HepG2 (cell line): ENCODE measurements around the gene ATG4B. TPM values are rescaled to one million over a fixed set of nuclear protein-coding genes. Genes with fewer than 3 reads are reported as not detected.

ENCODE experiments used
- ARNTL ChIP-seq: sonication (generic); formaldehyde crosslinking; IDR thresholded peaks from 2 replicates; pipeline ENCODE4 v1.4.0; 2020; ENCODE audit warnings: mild to moderate bottlenecking, missing genetic modification reagents
- CSRNP1 ChIP-seq: sonication (generic); formaldehyde crosslinking; IDR thresholded peaks from 2 replicates; pipeline ENCODE4 v1.8.1; 2023; ENCODE audit warnings: mild to moderate bottlenecking, missing genetic modification reagents
- ELF3 ChIP-seq: IDR thresholded peaks from 2 replicates; pipeline ENCODE4 v1.6.1; 2016; ENCODE audit warnings: missing genetic modification reagents, missing compliant biosample characterization
- FOXK2 ChIP-seq: fragments of 450-650 bp; IDR thresholded peaks from 2 replicates; pipeline ENCODE4 v1.6.1; 2016
- MED1 ChIP-seq: sonication (generic); formaldehyde crosslinking; IDR thresholded peaks from 2 replicates; pipeline ENCODE4 v1.4.0; 2020; ENCODE audit warnings: missing genetic modification reagents
- MEIS1 ChIP-seq: sonication (generic); formaldehyde crosslinking; IDR thresholded peaks from 2 replicates; pipeline ENCODE4 v1.9.0; 2021; ENCODE audit warnings: mild to moderate bottlenecking, missing genetic modification reagents, moderate library complexity, borderline replicate concordance
- NFE2L1 ChIP-seq: sonication (generic); formaldehyde crosslinking; IDR thresholded peaks from 2 replicates; pipeline ENCODE4 v1.4.0; 2020; ENCODE audit warnings: missing genetic modification reagents, mild to moderate bottlenecking, borderline replicate concordance
- NFE2L2 ChIP-seq: fragments of 150-350 bp; IDR thresholded peaks from 2 replicates; pipeline ENCODE4 v1.6.1; 2014; ENCODE audit warnings: low read length
- NKX3-1 ChIP-seq: sonication (generic); formaldehyde crosslinking; IDR thresholded peaks from 2 replicates; pipeline ENCODE4 v1.5.0; 2020; ENCODE audit warnings: missing genetic modification reagents
- NR0B2 ChIP-seq: sonication (generic); formaldehyde crosslinking; IDR thresholded peaks from 2 replicates; pipeline ENCODE4 v1.4.0; 2020; ENCODE audit warnings: mild to moderate bottlenecking, missing genetic modification reagents
- PBX3 ChIP-seq: sonication (generic); formaldehyde crosslinking; IDR thresholded peaks from 2 replicates; pipeline ENCODE4 v1.8.1; 2023; ENCODE audit warnings: missing genetic modification reagents, inconsistent platforms, borderline replicate concordance
- POGZ ChIP-seq: sonication (generic); formaldehyde crosslinking; IDR thresholded peaks from 2 replicates; pipeline ENCODE4 v1.4.0; 2020; ENCODE audit warnings: mild to moderate bottlenecking, missing genetic modification reagents
- SMAD1 ChIP-seq: sonication (generic); formaldehyde crosslinking; IDR thresholded peaks from 2 replicates; pipeline ENCODE4 v1.4.0; 2020; ENCODE audit warnings: missing genetic modification reagents, low read depth, mild to moderate bottlenecking, borderline replicate concordance
- SSRP1 ChIP-seq: IDR thresholded peaks from 2 replicates; pipeline ENCODE4 v1.6.1; 2016; ENCODE audit warnings: control low read depth
- STAT6 ChIP-seq: sonication (generic); formaldehyde crosslinking; IDR thresholded peaks from 2 replicates; pipeline ENCODE4 v1.4.0; 2020; ENCODE audit warnings: missing genetic modification reagents, mild to moderate bottlenecking, borderline replicate concordance
- ZBTB20 ChIP-seq: sonication (generic); formaldehyde crosslinking; IDR thresholded peaks from 2 replicates; pipeline ENCODE4 v1.8.1; 2023; ENCODE audit warnings: missing genetic modification reagents, low read depth, mild to moderate bottlenecking, borderline replicate concordance
- ZKSCAN5 ChIP-seq: sonication (generic); formaldehyde crosslinking; IDR thresholded peaks from 2 replicates; pipeline ENCODE4 v1.5.1; 2020; ENCODE audit warnings: mild to moderate bottlenecking, missing genetic modification reagents
- ZNF136 ChIP-seq: sonication (generic); formaldehyde crosslinking; IDR thresholded peaks from 2 replicates; pipeline ENCODE4 v1.8.1; 2022; ENCODE audit warnings: low read depth, mild to moderate bottlenecking, moderate library complexity, missing genetic modification reagents
- ZNF24 ChIP-seq: fragments of 450-650 bp; IDR thresholded peaks from 2 replicates; pipeline ENCODE4 v1.6.1; 2017; ENCODE audit warnings: antibody characterized with exemption, mild to moderate bottlenecking
- ZNF296 ChIP-seq: sonication (generic); formaldehyde crosslinking; conservative IDR thresholded peaks from 2 replicates; pipeline ENCODE4 v1.5.0; 2020; ENCODE audit warnings: mild to moderate bottlenecking, missing genetic modification reagents
- ZNF713 ChIP-seq: sonication (generic); formaldehyde crosslinking; IDR thresholded peaks from 2 replicates; pipeline ENCODE4 v1.4.0; 2020; ENCODE audit warnings: mild to moderate bottlenecking, missing genetic modification reagents
- ZNF720 ChIP-seq: sonication (generic); formaldehyde crosslinking; IDR thresholded peaks from 2 replicates; pipeline ENCODE4 v1.4.0; 2020; ENCODE audit warnings: missing genetic modification reagents
- ZNF782 ChIP-seq: sonication (generic); formaldehyde crosslinking; IDR thresholded peaks from 2 replicates; pipeline ENCODE4 v1.4.0; 2020; ENCODE audit warnings: missing genetic modification reagents, mild to moderate bottlenecking, borderline replicate concordance
- ZNF841 ChIP-seq: sonication (generic); formaldehyde crosslinking; IDR thresholded peaks from 2 replicates; pipeline ENCODE4 v1.8.1; 2023; ENCODE audit warnings: missing genetic modification reagents, borderline replicate concordance
- polyA plus RNA-seq, 8 experiments: library from polyadenylated mRNA; depleted of rRNA in 3 of 8; stranded (reverse) in 7 of 8; unstranded in 1 of 8; fragments of >200 nt; fragmentation: Illumina TruSeq in 4 of 8; extraction: Trizol in 4 of 8; gene quantifications; 2 replicates each; pipeline versions ENCODE4 v1.2.1 to v1.2.3, GENCODE V29; 2011 to 2016; ENCODE audit warnings: low read depth in 4 of 8, missing spikeins in 1 of 8, mixed read lengths in 1 of 8; ENCODE audit not compliant: insufficient read depth in 1 of 8
- total RNA-seq, 5 experiments: library from RNA; depleted of rRNA; stranded (reverse); fragments of >200 nt; fragmentation: Illumina TruSeq; extraction: Trizol; gene quantifications; 2 replicates each; pipeline ENCODE4 v1.2.3, GENCODE V29; 2016; ENCODE audit warnings: low read depth in 1 of 5

The ATG4B gene
- total and polyA plus RNA-seq, 2 of the 13 experiments (the other 11 are each of a cell fraction or from before 2014, with no cell fraction given) = 95.5 to 239 TPM

- TF ChIP-seq CSRNP1 (peak; percentile 60), ZNF841 (CRISPR knock-in tag) (no peak), PBX3 (no peak), SMAD1 (CRISPR knock-in tag) (peak; percentile 69; the same call in 1 of the 2 replicates), NKX3-1 (CRISPR knock-in tag) (no peak), MED1 (peak; percentile 85), NR0B2 (CRISPR knock-in tag) (peak; percentile 77), ZNF136 (no peak), STAT6 (CRISPR knock-in tag) (no peak; the same call in 1 of the 2 replicates), ZNF24 (no peak), SSRP1 (CRISPR knock-in tag) (0 out of 2 replicates have a peak, but pooled peaks have one; percentile 34), ZNF296 (CRISPR knock-in tag) (no peak), ZKSCAN5 (no peak), ZNF782 (no peak), ZNF713 (CRISPR knock-in tag) (no peak), ZBTB20 (0 out of 2 replicates have a peak, but pooled peaks have one; percentile 30), ARNTL (CRISPR knock-in tag) (peak; percentile 79; the same call in 1 of the 2 replicates), ELF3 (peak; percentile 72), ZNF720 (CRISPR knock-in tag) (no peak), NFE2L1 (CRISPR knock-in tag) (0 out of 2 replicates have a peak, but pooled peaks have one; percentile 40), NFE2L2 (no peak), MEIS1 (CRISPR knock-in tag) (no peak), FOXK2 (no peak), POGZ (CRISPR knock-in tag) (no peak; the same call in none of the 2 replicates)
Measured at GRCh38 chr2:241609859-241610793, 27.4 kb upstream of the ATG4B start (continued).
